Activated CD8-positive, alpha-beta T cell treated with anti-CD3 and anti-CD28 coated beads for 36 hours (primary cell): ENCODE measurements around the gene CFLAR. TPM values are rescaled to one million over a fixed set of nuclear protein-coding genes. Genes with fewer than 3 reads are reported as not detected.

ENCODE experiments used
- ATAC-seq: fragments of 200-7000 bp; cut with Tn5 transposase; one replicate; pipeline ENCODE4 v1.10.0; 2021; ENCODE audit warnings: mild to moderate bottlenecking, moderate library complexity
- CTCF ChIA-PET: fragments of 350-600 bp; sonication (Branson Sonifier 250); formaldehyde crosslinking; loops from one replicate; lab custom pipeline; 2021; ENCODE audit warnings: antibody characterized with exemption; lab: Charles Lee
- POLR2A ChIA-PET: fragments of 350-600 bp; sonication (Branson Sonifier 250); formaldehyde crosslinking; loops from one replicate; lab custom pipeline; 2021; ENCODE audit warnings: antibody characterized with exemption; lab: Charles Lee
- DNase-seq: peaks from one replicate; pipeline ENCODE4 v3.0.0-alpha.2; 2020
- H3K27ac Mint-ChIP-seq: one replicate; pipeline ENCODE4 v1.8.0; 2021; ENCODE audit warnings: mild to moderate bottlenecking, mixed read lengths
- H3K27me3 Mint-ChIP-seq: one replicate; pipeline ENCODE4 v1.8.0; 2021; ENCODE audit warnings: mixed read lengths
- H3K36me3 Mint-ChIP-seq: one replicate; pipeline ENCODE4 v1.8.0; 2021; ENCODE audit warnings: low read depth, mixed read lengths
- H3K4me1 Mint-ChIP-seq: one replicate; pipeline ENCODE4 v1.8.0; 2021; ENCODE audit warnings: low read depth, mixed read lengths
- H3K4me3 Mint-ChIP-seq: one replicate; pipeline ENCODE4 v1.8.0; 2021; ENCODE audit warnings: mild to moderate bottlenecking, moderate library complexity, mixed read lengths
- H3K9me3 Mint-ChIP-seq: one replicate; pipeline ENCODE4 v1.8.0; 2021; ENCODE audit warnings: mixed read lengths
- CTCF ChIP-seq: fragments of 200-600 bp; IDR thresholded peaks from one replicate; pipeline ENCODE4 v1.8.0; 2022; ENCODE audit warnings: antibody characterized with exemption, mild to moderate bottlenecking
- intact Hi-C: fragments of 100-400 bp; cut with micrococcal nuclease; formaldehyde crosslinking; loops from one replicate; pipeline ENCODE4 v1.10.0; 2022
- total RNA-seq, 2 experiments: library from RNA; stranded (reverse); gene quantifications; one replicate each; pipeline ENCODE4 v1.2.3, GENCODE V29; 2021

Gene CFLAR
- total RNA-seq, 2 experiments from 2014 or later, result 222 to 229 TPM

GRCh38 chr2:201205515-201205849 is 89.5 kb downstream of the CFLAR start:
- intact Hi-C loops, result no loop called here
- no peaks in the 10 kb centered on the region for H3K27me3 Mint-ChIP-seq
- H3K4me1 Mint-ChIP-seq, result peaks cover 31% of the 10 kb centered on the region
- no peaks in the 10 kb centered on the region for H3K9me3 Mint-ChIP-seq
- no peak overlapping the region for H3K4me3 Mint-ChIP-seq
- DNase-seq (no peak), ATAC-seq (no peak)
- H3K27ac Mint-ChIP-seq, result no peak overlapping the region
- ChIA-PET POLR2A (no interaction called here), CTCF (interaction anchor here (1.2 to 2.3 kb wide), 2 partner anchors 23 to 27 kb away, joined by 4 to 16 read pairs; partner anchors contain the start of gene CASP10)
- no peak for TF ChIP-seq CTCF
- peaks cover 27% of the 10 kb centered on the region for H3K36me3 Mint-ChIP-seq

GRCh38 chr2:201208563-201209252 is 92.7 kb downstream of the CFLAR start:
- POLR2A ChIA-PET, result interaction anchor here (1.0 to 2.4 kb wide), 3 partner anchors 11 to 14 kb away, joined by 4 to 8 read pairs (median 5); no protein-coding TSS in a partner anchor
- Mint-ChIP-seq H3K27me3 (no peaks in the 10 kb centered on the region), H3K27ac (no peak overlapping the region), H3K9me3 (no peaks in the 10 kb centered on the region), H3K4me3 (no peak overlapping the region), H3K4me1 (peaks cover 20% of the 10 kb centered on the region), H3K36me3 (peaks cover 27% of the 10 kb centered on the region)
- no peak for DNase-seq
- intact Hi-C loops, result no loop called here
- CTCF ChIA-PET, result interaction anchor here (1.0 to 9.4 kb wide), 3 partner anchors 10 to 31 kb away, joined by 3 to 67 read pairs (median 5); no protein-coding TSS in a partner anchor
- no peak for ATAC-seq
- TF ChIP-seq CTCF, result no peak

DNA sequence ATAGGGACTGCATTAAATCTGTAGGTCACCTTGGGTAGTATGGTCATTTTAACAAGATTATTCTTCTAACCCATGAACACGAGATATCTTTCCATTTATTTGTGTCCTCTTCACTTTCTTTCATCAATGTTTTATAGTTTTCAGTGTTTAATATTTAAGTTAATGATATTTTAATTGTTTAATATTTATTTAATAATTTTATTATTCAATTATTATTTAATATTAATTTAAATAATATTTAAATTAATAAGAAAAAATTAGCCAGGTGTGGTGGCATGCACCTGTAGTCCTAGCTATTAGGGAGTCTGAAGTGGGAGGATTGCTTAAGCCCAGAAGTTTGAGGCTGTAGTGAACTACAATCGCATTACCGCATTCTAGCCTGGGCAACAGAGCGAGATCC is 100.0 kb downstream of the CFLAR start:
- Mint-ChIP-seq H3K36me3 (peaks cover 26% of the 10 kb centered on the region), H3K9me3 (no peaks in the 10 kb centered on the region), H3K4me1 (peaks cover 36% of the 10 kb centered on the region), H3K27ac (no peak overlapping the region), H3K4me3 (no peak overlapping the region), H3K27me3 (no peaks in the 10 kb centered on the region)
- no peak for ATAC-seq
- no peak for TF ChIP-seq CTCF
- DNase-seq, result no peak
- ChIA-PET CTCF (interaction anchor here (1.1 to 9.4 kb wide), 2 partner anchors 17 to 33 kb away, joined by 3 to 67 read pairs; partner anchors contain the start of gene CASP10), POLR2A (no interaction called here)
- intact Hi-C loops, result no loop called here

DNA sequence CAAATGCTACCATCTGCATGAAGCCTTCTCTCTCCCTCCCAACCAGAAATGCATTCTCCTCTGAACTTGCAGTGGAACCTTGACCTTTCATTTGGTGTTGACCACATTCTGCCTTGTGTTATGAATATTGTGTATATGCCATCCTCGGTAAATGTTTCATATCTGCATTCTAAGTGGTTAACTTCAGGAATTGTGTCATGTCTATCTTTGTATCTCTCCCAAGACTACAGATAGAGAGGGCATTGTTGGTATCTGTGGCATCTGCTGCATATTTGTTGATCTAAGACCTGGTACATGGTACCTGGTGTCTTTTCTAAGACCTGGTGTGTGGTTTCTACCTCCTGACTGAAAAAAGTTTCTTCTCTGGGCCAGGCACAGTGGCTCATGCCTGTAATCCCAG is 101.0 kb downstream of the CFLAR start:
- H3K4me1 Mint-ChIP-seq, result peaks cover 38% of the 10 kb centered on the region
- DNase-seq (no peak), ATAC-seq (peak; percentile 29)
- CTCF ChIA-PET, result interaction anchor here (1.1 to 9.4 kb wide), 2 partner anchors 16 to 34 kb away, joined by 3 to 67 read pairs; partner anchors contain the start of gene CASP10
- H3K4me3 Mint-ChIP-seq, result no peak overlapping the region
- intact Hi-C loops, result no loop called here
- TF ChIP-seq CTCF, result no peak
- H3K27me3 Mint-ChIP-seq, result no peaks in the 10 kb centered on the region
- no peak overlapping the region for H3K27ac Mint-ChIP-seq
- POLR2A ChIA-PET, result no interaction called here
- H3K9me3 Mint-ChIP-seq, result no peaks in the 10 kb centered on the region
- peaks cover 22% of the 10 kb centered on the region for H3K36me3 Mint-ChIP-seq

DNA sequence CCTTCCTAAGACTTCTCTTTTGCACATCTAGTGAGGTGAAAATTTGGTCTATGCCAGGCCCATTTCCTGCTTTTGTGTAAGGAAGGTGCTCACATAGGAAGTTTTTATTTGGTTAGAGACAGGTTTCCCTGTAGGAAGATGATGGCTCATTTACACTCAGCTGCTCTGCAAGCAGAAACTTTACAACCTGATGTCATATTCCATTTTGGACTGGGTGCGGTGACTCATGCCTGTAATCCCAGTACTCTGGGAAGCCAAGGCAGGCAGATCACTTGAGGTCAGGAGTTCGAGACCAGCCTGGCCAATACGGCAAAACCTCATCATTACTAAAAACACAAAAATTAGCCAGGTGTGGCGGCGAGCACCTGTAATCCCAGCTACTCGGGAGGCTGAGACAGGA is 102.8 kb downstream of the CFLAR start:
- POLR2A ChIA-PET, result interaction anchor here (0.6 to 1.7 kb wide), 6 partner anchors 9 to 36 kb away, joined by 3 to 8 read pairs (median 4); partner anchors contain the start of gene CASP10
- H3K9me3 Mint-ChIP-seq, result no peaks in the 10 kb centered on the region
- H3K27ac Mint-ChIP-seq, result peak overlapping the region; percentile 63
- intact Hi-C loops, result no loop called here
- ATAC-seq (no peak), DNase-seq (no peak)
- H3K4me3 Mint-ChIP-seq, result no peak overlapping the region
- CTCF ChIA-PET, result interaction anchor here (1.3 to 6.2 kb wide), 5 partner anchors 9 to 313 kb away, joined by 3 to 83 read pairs (median 4); partner anchors contain the start of gene CASP10
- no peaks in the 10 kb centered on the region for H3K27me3 Mint-ChIP-seq
- TF ChIP-seq CTCF, result no peak
- peaks cover 47% of the 10 kb centered on the region for H3K4me1 Mint-ChIP-seq
- H3K36me3 Mint-ChIP-seq, result peaks cover 22% of the 10 kb centered on the region
